BJ (cell line): Measurements from ENCODE around the gene ZNF326. TPM values are rescaled to one million over a fixed set of nuclear protein-coding genes. Genes with fewer than 3 reads are reported as not detected.

Experiments
- CTCF ChIA-PET: fragments of 350-600 bp; formaldehyde crosslinking; extraction: SDS; loops from one replicate; lab custom pipeline; 2021; ENCODE audit warnings: antibody characterized with exemption, inconsistent platforms; lab: Yijun Ruan, JAX
- POLR2A ChIA-PET: fragments of 300-600 bp; sonication (Branson Sonifier 250); formaldehyde crosslinking; extraction: SDS; loops from one replicate; lab custom pipeline; 2021; ENCODE audit warnings: antibody characterized with exemption; lab: Charles Lee
- DNase-seq: peaks from one replicate; pipeline ENCODE4 v3.0.0-alpha.2; 2011; ENCODE audit warnings: low read depth
- H3K27me3 ChIP-seq: 2 replicates; pipeline ENCODE4 v1.6.0; 2011; ENCODE audit warnings: low read length; ENCODE audit not compliant: control insufficient read depth, insufficient read depth
- H3K36me3 ChIP-seq: 2 replicates; pipeline ENCODE4 v1.5.1; 2011; ENCODE audit warnings: low read length; ENCODE audit not compliant: control insufficient read depth, insufficient read depth
- H3K4me3 ChIP-seq: 2 replicates; pipeline ENCODE4 v1.5.1; 2011; ENCODE audit warnings: low read depth, mild to moderate bottlenecking, control low read depth, low read length
- polyA plus RNA-seq: library from polyadenylated mRNA; depleted of rRNA; stranded (reverse); fragments of >200 nt; gene quantifications from 2 replicates; pipeline ENCODE4 v1.2.3, GENCODE V29; 2011
- TF ChIP-seq, protein P1 (sequence below): IDR thresholded peaks from 2 replicates; pipeline ENCODE4 v1.5.1; 2011; ENCODE audit warnings: low read depth, mild to moderate bottlenecking, control low read depth, inconsistent platforms, low read length, moderate library complexity; ENCODE audit not compliant: insufficient read depth

The ZNF326 gene
- polyA plus RNA-seq, 1 experiment = 7.6 TPM

DNA sequence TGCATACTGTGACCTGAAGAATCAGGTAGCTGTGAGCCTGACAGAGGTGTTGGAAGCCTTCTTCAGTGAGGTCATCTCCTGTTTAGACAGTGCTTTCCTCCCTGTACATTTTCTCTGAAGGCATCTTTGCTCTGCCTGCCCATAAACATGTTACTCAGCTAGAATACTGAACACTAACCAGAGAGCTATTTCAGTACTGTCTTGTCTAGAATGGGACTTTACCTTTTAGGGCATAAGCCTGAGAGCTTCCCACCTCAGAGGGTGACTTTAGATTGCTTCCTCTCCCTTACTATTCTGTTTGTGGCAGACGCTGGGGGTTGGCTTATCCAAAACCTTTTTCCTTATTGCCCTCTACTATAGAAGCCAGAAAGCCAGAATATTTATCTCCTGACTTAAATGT is 23.3 kb upstream of the ZNF326 start:
- H3K27me3 ChIP-seq = no peaks in the 10 kb centered on the region
- CTCF ChIA-PET = interaction anchor here (0.9 to 1.9 kb wide), 4 partner anchors 8 to 190 kb away, joined by 3 to 7 read pairs (median 5); no protein-coding TSS in a partner anchor
- no peak for DNase-seq
- POLR2A ChIA-PET = no interaction called here
- H3K4me3 ChIP-seq = no peak overlapping the region
- no peaks in the 10 kb centered on the region for H3K36me3 ChIP-seq
- TF ChIP-seq, protein P1, sequence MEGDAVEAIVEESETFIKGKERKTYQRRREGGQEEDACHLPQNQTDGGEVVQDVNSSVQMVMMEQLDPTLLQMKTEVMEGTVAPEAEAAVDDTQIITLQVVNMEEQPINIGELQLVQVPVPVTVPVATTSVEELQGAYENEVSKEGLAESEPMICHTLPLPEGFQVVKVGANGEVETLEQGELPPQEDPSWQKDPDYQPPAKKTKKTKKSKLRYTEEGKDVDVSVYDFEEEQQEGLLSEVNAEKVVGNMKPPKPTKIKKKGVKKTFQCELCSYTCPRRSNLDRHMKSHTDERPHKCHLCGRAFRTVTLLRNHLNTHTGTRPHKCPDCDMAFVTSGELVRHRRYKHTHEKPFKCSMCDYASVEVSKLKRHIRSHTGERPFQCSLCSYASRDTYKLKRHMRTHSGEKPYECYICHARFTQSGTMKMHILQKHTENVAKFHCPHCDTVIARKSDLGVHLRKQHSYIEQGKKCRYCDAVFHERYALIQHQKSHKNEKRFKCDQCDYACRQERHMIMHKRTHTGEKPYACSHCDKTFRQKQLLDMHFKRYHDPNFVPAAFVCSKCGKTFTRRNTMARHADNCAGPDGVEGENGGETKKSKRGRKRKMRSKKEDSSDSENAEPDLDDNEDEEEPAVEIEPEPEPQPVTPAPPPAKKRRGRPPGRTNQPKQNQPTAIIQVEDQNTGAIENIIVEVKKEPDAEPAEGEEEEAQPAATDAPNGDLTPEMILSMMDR = no peak

DNA sequence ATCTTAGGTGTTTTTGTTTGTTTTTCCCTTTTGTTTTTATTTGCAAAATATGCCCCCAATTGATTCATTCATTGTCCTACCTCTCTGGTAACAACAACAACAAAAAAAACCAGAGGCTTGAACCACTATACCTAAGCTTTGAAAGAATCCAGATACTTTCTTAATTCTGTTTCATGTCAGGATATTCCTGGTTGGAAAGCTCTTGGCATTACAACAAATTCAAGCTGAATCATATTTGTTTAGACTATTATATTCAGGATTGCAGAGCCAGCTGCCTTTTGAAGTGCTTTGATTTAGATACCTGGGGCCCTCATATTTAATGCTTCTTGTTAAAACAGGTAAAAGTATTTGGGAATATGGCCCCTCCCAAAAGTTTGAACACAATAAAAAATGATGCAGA is 22.9 kb upstream of the ZNF326 start:
- Histone ChIP-seq H3K4me3 (no peak overlapping the region), H3K27me3 (no peaks in the 10 kb centered on the region), H3K36me3 (no peaks in the 10 kb centered on the region)
- CTCF ChIA-PET = interaction anchor here (0.9 to 1.9 kb wide), 4 partner anchors 8 to 190 kb away, joined by 3 to 7 read pairs (median 5); no protein-coding TSS in a partner anchor
- TF ChIP-seq, protein P1 = no peak
- POLR2A ChIA-PET = no interaction called here
- no peak for DNase-seq

DNA sequence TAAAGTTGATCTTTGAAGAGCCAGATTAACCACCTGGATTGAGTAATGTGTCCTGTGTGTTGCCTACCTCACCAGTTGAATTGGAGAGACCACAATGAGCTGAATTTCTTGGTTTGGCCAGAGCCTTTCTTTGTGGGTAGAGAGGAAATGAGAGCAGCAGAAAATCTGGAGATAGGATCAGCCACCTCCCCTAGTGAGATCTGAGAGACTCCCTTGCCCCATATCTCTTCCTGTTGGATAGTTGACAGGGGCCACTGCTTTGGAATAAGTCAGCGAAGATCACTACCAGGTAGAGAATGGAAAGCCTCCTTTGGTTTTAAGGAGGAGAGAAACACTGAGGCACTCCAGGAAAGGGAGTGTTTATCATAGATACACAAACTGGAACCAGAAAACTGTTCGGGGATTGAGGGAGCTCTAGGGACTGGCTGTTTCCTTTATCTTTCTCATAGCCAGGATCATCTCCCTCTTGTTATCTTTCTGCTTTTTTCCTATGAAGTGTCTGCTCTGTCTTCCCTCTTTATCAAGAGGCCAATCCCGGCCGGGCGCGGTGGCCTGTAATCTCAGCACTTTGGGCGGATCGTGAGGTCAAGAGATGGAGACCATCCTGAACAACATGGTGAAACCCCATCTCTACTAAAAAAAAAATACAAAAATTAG is 21.3 kb upstream of the ZNF326 start:
- no peak for DNase-seq
- Histone ChIP-seq H3K36me3 (no peaks in the 10 kb centered on the region), H3K4me3 (no peak overlapping the region), H3K27me3 (no peaks in the 10 kb centered on the region)
- POLR2A ChIA-PET = no interaction called here
- TF ChIP-seq, protein P1 = no peak
- CTCF ChIA-PET = no interaction called here

DNA sequence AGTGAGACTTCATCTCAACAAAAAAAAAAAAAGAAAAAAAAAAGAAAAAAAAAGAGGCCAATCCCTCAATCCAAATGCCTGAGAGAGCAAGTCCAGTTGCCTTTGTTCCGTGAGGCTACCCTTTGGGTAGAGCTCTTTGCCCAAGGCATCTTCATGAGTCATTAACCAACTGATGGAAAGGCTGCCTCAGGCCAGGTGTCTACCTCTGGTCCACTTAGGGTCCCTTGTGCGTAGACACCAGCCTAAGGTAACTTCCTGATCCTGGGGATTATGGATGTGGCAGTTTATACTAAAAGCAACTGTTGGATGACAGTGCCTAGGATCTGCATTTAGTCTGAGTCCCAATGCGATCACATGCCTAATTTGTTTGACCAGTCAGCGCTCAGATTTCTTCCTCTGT is 20.7 kb upstream of the ZNF326 start:
- no peak for DNase-seq
- Histone ChIP-seq H3K4me3 (no peak overlapping the region), H3K36me3 (no peaks in the 10 kb centered on the region), H3K27me3 (no peaks in the 10 kb centered on the region)
- TF ChIP-seq, protein P1 = no peak
- ChIA-PET POLR2A (no interaction called here), CTCF (interaction anchor here (1.3 kb wide), 1 partner anchor 169 kb away, joined by 4 read pairs; no protein-coding TSS in a partner anchor)

DNA sequence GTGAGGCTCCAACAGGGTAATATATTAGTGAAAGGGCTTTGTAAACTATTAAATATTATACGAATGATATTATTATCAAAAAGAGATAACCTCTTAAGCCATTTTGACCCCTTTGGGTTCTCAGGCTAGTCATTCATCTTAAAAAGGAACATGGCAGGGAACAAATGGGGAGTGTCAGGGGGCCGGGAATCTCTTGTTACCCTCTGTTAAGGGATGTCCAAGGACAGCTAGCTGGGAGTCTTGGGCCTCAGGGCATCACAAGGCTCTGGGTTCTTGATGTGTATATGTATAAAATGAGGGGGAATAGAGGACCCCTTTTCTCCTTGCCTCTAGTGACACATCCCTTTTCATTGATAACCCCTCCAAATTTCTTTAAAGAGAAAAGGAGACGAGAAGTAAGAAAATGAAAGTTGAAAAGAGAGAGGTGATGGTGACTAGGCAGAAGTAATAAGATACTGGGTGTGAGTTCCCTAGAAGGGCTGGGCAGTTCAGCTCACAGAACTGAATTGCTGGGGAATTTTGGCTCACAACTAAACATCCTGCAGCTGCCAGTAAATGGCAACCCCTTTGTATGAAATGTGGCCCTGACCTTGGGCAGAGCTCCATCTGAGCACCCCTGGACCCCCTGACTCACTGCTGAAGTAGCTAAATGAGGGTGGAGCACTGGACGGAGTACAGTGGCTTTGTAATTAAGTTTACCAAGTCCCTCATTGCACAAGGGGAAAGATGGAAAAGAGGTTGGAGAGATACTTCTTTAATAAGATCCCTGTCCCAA is 20.0 kb upstream of the ZNF326 start:
- H3K27me3 ChIP-seq = no peaks in the 10 kb centered on the region
- ChIA-PET POLR2A (no interaction called here), CTCF (interaction anchor here (1.3 kb wide), 2 partner anchors 167 to 170 kb away, joined by 3 to 4 read pairs; no protein-coding TSS in a partner anchor)
- peak; percentile 63 for DNase-seq
- TF ChIP-seq, protein P1 = no peak
- no peak overlapping the region for H3K4me3 ChIP-seq
- no peaks in the 10 kb centered on the region for H3K36me3 ChIP-seq
